Measurements from ENCODE around the gene FKBP8.
"Not testable (repeated sequence)": the region's sequence is repeated elsewhere in the genome, so short reads cannot be mapped to it uniquely, and the experiment has no call there.

FKBP8 gene

DNA sequence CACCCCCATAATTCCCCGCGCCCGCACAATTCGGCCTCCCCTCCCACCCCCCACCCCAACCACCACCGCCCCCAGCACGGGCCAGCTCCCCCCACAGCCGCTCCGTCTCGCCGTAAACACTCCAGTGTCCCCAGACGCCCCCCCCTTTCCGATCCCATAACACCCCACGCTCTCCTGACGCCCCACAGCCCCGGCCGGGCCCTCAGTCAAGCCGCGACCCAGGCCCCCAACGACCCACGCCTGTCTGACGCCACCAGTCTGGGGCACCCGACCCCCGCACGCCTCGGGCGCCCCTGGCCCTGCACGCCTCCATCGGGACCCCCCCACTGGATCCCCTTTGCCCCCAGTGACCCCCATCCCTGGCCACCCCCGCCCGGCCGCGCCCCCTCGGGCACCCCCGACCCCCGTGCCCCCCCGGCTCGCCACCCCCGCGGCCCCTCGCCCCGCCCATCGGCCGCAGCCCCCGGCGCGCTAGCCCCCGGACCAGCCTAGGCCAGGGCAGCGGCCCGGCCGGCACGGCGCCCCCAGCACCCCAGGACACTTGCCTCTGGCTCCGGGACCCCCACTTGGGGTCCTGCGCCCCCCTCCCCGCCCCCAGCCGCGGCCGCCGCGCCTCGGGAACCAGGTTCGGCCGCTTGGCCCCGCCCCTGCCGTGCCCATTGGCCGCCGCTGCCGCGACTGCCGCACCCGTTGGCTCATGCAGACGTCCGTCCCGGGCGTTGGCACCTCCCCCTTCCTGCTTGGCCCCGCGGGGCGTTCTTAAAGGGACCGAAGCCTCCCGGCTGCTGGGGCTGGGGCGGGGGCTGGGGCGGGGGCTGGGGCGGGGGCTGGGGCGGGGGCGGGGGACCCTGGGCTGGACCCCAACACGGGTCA, at the start of gene FKBP8:
Gene FKBP8 (minus strand): TSS at position 633 of the 873 bp plus-strand sequence. CDS start 1,603 bp downstream, outside the sequence.
- DNase-seq, result peak; percentile 62

DNA sequence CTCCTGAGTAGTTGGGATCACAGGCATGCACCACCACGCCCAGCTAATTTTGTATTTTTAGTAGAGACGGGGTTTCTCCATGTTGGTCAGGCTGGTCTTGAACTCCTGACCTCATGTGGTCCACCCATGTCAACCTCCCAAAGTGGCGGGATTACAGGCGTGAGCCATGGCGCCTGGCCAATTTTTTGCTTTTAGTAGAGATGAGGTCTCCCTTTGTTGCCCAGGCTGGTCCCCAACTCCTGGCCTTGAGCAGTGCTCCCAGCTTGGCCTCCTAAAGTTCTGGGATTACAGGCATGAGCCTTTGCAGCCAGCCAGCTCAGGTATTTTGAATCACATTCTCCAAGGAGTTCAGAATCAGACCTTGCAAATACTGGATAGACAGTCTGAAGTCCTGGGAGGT, 49.4 kb upstream of the FKBP8 start:
- DNase-seq, result not testable (repeated sequence)

DNA sequence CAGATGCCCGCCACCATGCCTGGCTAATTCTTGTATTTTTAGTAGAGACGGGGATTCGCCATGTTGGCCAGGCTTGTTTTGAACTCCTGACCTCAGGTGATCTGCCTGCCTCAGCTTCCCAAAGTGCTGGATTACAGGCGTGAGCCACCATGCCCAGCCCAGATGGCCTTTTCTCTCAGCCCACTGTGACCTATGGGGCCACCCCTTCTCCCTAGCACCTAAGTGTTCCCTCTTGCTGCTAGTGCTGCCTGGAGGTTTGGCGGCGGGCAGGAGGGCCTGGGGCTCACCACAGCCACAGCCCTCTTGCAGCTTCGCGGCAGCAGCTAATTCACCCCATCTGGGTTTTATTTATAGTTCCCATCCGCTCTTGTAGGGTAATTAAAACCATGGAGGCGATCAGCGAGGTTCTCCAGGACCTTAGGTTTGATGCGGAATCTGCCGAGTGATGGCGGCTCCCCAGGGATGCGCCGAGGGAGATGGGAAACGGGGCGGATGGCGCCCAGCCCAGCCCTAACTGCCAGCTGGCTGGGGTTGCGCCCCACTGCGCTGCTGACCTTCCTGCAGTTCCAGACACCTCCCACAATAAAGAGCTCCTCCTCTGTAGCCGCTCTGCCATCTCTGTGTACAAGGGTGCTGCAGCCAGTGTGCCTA, 48.5 kb upstream of the FKBP8 start:
- DNase-seq, result no peak

DNA sequence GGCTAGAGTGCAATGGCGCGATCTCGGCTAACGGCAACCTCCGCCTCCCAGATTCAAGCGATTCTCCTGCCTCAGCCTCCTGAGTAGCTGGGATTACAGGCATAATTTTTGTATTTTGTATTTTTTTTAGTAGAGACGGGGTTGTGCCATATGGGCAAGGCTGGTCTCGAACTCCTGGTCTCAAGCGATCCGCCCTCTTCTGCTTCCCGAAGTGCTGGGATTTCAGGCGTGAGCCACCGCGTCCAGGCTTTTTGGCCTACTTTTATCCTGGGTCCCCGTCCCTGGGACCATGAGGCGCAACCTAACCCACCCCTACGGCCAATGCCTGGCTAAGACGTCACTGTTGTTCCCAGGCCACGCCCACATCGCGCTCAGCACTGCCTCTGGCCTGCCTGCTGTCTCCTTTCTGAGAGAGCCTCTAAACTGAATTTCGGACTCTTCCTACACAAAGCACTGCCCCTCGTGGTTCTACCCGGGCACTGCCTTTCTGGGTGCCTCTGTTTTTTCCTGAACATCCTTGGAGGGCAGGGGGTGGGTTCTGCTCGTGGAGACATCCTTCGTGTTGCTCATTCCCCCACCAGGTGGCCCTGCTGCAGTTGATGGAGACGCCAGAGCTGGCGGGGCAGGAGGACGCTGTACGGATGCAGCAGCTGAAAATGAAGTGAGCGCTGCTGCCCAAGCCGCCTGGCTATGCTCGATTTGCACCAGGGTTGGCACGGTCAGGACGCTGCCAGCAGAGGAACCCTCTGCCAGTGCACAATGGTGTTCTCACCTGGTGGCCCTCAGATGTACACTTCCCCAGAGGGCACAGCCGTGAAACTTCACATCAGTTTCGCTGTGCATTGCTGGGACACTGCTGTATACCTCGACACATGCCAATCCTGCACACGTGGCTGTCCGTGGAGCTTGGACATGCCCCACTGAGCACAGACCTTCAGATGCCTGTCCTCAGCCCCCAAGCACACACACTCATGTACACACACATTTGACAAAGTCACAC, 47.2 kb upstream of the FKBP8 start:
- peak; percentile 96 for DNase-seq

DNA sequence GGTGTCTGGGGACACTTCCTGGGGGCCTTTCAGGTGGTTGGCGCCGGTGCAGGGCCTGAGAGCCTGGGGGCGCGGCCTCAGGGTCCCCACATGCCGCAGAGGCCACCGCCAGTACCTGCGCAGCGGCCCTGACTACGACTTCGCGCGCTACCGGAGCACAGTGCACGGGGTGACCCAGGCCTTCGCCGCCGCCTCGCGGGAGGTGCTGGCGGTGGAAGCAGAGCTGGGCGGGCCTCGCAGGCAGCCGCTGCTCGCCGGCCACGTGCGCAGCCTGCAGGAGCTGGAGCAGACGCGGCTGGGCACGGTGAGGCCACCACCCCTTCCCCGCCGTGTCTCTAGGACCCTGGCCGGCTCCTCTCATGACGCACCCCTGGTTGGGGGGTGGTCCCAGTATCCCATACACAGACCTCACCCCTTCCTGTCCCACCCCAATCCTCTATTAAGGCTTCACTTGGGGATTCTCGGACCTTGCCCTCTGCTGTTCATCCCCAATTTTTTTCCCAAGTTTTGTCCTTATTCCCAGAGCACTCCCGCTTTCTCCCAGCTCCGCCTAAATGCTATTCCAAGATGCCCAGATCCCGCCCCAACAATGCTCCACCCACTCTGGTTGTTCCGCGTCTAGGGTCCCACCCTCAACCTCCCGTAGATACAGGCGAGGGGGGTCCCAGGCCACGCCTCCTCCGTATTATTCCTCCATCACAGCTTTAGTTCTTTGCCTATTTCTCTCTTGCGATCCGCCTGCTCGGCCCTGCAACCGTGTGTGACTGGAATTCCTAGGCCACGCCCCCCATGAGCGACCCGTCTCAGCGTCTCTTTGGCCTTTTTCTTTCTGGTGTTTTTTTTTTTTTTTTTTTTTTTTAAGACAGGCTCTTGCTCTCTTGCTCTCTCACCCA, 46.3 kb upstream of the FKBP8 start:
- DNase-seq, result peak; percentile 71

DNA sequence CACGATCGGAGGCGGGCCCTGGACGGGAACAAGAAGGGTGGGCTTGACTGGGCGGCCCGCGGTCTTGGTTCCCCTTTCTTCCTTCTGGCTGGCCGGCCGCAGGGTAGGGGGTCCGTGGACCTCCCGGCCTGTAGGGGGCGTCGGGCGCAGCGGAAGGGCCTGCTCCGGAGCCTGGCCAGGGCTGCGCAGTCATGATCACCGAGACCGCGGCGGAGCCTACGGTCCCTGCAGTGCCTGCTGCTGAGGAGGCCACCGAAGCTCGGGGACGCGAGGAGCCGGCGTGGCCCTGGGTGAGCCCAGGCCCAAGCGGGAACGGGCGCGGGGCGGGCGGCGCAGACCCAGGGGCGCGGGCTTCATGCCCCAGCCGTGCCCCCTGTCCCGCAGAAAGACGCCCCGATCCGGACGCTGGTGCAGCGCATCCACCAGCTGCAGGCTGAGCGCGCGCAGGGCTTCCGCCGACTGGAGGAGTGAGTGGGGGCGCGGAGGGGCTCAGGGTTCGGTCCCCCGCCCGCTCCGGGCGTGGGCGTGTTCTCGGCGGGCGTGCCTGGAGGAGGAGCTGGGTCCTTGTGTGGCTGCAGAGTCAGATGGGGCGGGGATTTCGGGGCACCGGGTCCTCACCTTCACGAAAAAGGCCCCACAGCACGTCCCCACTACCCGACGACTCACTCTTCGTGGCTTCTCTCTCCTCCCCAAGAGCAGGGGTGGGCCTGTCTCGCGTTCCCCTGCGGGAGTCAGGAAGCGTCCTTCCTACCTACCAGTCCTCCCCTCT, 45.4 kb upstream of the FKBP8 start, which contains the start of gene REX1BD:
Gene REX1BD (plus strand): TSS at position 188 of the 769 bp plus-strand sequence. CDS start 4 bp downstream, at position 192.
- DNase-seq, result peak; percentile 20

DNA sequence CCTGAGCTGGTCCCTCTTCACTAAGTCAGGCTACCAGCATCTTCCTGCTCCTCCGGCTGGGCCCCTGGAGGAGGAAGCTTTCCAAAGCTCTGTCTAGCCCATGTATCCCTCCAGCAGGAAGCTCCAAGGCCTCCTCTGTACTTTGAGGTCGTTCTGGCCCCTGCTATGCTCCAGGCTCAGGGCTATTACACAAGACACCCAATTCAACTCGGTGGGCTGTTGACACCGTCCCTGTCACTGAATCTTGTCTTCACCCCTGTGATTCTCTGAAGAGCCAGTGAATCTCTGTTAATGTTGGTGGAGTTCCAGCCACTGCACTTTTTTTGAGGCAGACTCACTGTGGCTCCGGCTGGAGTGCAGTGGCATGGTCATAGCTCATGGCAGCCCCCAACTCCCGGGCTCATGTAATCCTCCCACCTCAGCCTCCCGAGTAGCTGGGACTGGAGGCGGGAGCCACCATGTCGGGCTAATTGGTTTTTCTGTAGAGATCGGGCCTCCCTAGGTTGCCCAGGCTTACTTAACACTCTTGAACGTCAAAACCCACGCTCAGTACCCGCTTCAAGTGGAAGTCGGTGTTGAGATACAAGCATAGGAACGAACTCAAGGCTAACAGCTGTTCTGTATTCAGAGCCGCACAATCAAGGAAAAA, 44.7 kb upstream of the FKBP8 start:
- no peak for DNase-seq

DNA sequence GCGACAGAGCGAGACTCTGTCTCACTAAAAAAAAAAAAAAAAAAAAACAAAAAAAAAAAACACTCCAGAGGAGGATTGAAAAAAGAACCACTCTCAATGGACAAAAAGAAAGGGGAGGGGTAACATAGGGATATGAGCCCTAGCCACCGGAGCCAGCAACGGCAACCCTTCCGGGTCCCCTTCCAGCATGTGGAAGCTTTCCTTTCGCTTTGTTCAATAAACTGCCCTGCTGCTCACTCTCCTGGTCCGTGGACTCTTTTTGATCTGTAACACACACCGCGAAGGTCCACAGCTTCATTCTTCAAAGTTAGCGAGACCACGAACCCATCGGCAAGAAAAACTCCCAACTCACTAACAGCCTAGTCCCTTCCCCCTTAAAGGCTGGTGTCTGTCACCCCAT, 44.2 kb upstream of the FKBP8 start:
- DNase-seq, result no peak

DNA sequence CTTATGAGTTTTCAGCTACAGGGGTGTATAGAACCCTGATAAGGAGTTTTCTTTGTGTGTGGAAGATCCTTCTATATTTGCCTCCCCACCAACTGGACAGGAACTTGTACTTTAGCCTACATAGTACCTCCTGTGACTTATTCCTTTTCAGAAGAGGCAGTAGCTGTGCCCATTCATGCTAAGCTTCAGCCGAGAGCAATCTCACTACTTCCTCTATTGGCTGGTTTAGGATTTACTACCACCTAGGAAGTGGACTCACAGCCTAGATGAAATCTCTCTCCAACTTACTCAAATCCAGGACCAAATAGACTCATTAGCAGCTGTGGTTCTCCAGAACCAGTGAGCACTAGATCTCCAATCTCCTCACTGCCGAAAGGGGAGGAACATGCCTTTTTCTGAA, 42.9 kb upstream of the FKBP8 start:
- no peak for DNase-seq

DNA sequence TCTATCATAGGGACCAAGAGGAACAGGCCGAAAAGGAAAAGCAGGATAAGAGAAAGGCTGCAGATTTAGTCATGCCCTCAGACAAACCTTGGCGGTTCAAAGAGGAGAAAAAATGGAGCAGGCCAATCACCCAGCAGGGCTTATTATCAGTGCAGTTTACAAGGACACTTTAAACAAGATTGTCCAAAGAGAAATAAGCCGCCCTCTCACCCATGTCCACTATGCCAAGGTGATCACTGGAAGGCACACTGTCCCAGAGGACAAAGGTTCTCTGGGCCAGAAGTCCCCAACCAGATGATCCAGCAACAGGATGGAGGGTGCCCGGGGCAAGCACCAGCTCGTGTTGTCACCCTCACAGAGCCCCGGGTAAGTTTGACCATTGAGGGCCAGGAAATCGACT, 36.9 kb upstream of the FKBP8 start:
- DNase-seq, result no peak

DNA sequence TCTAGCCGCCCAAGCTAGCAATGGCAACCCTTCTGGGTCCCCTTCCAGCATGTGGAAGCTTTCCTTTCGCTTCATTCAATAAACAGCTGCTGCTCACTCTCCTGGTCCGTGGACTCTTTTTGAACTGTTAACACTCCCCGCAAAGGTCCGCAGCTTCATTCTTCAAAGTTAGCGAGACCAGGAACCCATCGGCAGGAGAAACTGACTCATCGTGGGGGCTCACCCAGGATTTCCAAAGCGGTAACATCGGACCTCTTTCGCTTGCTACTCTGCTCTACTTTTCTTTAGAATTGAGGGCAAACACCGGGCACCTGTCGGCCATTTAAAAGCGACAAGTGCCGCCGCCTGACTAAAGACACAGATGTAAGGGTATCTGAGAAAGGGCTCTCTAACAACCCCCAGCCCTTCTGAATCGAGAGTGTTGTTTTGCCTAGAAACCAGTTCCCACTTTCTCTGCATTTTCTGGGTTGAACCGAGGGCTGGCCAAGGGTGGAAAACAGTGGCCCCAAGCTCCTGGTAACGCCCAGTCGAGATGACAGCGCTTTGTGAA, 34.1 kb upstream of the FKBP8 start:
- no peak for DNase-seq

DNA sequence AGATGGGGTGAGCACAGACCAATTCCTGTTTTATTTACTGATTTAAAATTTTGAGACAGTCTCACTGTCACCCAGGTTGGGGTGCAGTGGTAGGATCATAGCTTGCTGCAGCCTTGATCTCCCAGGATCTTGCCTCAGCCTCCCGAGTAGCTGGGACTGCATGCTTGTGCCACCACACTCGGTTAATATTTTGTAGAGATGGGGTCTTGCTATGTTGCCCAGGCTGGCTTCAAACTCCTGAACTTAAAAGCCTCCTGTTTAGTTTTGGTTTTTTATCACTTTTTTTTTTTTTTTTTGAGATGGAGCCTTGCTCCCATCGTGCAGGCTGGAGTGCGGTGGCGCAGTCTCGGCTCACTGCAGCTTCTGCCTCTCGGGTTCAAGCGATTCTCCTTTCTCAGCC, 33.0 kb upstream of the FKBP8 start:
- DNase-seq, result no peak

DNA sequence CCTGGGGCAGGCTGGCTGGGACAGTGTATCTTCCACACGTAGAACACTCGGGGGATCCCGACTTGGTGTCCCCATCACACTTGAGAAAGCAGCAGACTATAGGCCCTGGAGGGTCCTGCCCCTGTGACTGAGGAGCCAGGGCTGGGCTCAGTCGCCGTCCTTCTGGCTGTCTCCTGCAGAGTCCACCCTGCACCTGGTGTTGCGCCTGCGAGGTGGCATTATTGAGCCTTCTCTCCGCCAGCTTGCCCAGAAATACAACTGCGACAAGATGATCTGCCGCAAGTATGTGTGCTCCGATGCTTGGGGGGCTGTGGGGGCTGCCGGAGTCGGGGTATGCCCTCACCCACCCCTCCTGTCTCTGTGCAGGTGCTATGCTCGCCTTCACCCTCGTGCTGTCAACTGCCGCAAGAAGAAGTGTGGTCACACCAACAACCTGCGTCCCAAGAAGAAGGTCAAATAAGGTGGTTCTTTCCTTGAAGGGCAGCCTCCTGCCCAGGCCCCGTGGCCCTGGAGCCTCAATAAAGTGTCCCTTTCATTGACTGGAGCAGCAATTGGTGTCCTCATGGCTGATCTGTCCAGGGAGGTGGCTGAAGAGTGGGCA, 31.4 kb upstream of the FKBP8 start:
- DNase-seq, result no peak

DNA sequence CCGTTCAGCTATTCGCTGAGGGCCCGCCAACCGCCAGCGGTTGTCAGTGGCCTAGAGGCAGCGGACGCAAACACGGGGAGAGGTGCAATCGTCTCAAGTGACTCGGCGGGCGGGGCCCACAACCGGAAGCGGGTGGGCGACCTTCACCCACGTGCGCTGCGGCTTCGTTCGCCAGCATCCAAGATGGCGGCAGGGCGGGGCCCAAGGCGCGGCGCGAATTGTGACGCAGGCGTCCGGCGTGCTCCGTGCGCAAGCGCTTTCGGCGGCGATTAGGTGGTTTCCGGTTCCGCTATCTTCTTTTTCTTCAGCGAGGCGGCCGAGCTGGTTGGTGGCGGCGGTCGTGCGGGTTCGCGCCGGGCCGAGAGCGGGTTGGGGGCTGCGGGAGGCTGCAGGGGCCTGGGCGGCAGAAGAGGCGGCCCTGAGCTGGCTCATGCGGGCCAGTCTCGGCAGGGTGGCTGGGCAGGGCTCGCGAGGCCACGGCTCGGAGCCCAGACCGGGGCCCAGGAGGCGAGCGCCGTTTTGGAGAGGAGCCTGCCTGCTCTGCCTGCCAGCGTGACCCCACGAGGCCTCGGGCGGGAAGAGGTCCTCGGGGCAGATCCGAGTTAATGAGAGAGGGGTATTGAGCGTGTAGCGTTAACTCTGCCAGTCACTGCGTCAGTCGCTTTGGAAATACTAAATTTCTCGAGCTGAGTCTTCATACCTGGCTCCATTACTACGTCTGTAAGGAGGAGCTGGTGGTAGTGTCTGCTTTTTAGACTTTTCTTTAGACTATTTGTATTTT, 28.4 kb upstream of the FKBP8 start, which contains the start of gene UBA52:
Gene UBA52 (plus strand): TSS at position 294 of the 781 bp plus-strand sequence. CDS start 1,444 bp downstream, outside the sequence.
- peak; percentile 94 for DNase-seq

DNA sequence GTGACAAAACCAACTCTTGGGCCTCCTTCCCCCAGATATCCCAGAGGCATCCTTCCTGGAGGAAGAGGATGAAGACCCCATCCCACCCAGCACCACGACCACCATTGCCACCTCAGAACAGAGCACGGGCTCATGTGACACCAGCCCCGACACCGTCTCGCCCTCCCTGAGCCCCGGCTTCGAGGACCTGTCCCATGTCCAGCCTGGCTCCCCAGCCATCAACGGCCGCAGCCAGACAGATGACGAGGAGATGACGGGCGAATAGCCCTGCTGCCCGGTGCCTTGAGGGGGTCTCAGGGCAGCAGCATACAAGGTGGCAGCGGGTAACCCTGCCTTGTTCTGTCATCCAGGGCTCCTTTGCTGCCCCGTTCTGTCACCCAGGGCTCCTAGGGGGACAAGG, 25.0 kb upstream of the FKBP8 start:
- no peak for DNase-seq

DNA sequence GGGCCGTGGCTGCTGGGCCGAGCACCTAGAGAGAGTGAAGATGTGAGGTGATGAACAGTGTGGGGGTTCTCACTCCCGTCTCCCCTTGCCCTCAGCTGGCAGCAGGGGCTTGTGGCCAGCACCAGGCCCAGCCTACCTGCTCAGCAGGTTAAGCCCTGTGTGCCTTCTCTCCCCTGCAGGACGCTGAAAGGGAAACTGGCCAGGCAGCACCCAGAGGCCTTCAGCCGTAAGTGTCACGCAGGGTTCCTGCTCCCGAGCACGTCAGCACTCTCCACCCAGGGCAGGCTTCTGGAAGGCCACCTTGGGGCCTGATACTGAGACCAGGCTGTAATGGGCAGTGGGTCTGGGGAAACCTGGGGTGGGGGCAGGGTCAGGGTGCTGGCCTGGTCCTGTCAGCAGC, 23.6 kb upstream of the FKBP8 start:
- DNase-seq, result no peak

DNA sequence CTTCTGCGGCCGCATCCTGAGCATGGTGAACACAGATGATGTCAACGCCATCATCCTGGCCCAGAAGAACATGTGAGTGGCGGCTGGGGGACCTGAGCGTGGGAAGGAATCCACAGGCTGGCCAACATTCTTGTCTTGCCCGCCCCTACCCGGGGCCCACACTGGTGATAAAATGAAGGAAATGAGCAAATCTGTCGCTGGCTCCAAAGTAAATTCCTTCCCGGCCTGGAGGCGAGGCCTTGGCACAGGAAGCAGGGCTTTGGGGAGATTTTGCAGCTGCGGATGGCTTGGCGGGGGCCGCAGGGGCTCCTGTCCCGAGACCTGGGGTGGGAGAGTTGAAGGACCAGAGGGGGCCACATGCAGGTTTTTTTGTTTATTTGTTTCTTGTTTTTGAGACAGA, 18.7 kb upstream of the FKBP8 start:
- DNase-seq, result no peak

DNA sequence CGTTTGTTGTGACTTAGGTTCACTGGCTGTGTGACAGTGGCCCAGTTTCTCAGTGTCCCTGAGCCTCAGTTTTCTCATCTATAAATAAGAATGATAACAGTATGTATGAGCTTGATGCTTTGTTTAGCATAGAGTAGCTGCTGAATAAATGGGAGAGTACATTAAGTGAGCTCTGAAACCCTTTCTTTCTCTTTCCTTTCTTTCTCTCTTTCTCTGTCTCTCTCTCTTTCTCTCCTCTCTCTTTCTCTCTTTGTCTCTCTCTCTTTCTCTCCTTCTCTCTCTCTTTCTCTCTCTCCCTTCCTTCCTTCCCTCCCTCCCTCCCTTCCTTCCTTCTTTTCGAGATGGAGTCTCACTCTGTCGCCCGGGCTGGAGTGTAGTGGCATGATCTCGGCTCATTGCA, 16.3 kb upstream of the FKBP8 start:
- no peak for DNase-seq

DNA sequence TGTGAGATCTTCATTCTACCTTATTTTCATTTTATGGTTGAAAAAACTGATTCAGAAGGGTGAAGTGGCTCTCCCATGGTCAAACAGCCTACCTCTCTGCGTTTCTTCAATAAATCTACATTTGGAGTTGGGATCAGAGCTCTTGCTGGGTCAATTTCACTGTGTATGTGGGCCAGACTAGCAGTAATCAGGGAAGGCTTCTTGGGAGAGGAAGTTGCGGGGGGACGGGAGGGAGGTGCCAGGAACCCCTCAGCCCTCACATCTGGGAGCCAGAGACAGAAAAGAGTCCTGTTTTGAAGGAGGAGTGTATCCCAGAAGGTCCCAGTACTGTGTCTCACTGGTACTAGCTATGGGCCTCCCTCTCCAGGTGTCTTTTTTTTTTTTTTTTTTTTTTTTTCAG, 15.2 kb upstream of the FKBP8 start:
- no peak for DNase-seq

Data from DMS153 (cell line).